HG02623 (cell line): ENCODE data around the gene EID1.
"Not testable (repeated sequence)": the region's sequence is repeated elsewhere in the genome, so short reads cannot be mapped to it uniquely, and the experiment has no call there.

ENCODE experiments used
- ATAC-seq: cut with Tn5 transposase; IDR thresholded peaks from one replicate; pipeline ENCODE4 v1.9.1; 2021; ENCODE audit warnings: moderate library complexity; ENCODE audit not compliant: unreplicated experiment

EID1 gene, protein sequence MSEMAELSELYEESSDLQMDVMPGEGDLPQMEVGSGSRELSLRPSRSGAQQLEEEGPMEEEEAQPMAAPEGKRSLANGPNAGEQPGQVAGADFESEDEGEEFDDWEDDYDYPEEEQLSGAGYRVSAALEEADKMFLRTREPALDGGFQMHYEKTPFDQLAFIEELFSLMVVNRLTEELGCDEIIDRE

GRCh38 chr15:48877630-48878595, at the start of gene EID1:
Gene EID1, plus strand, starts transcription at chr15:48878134. Its CDS starts 43 bp downstream, at chr15:48878177.
- ATAC-seq = peak; percentile 93

- ATAC-seq = no peak
These were observed 49.5 kb upstream of the EID1 start for GRCh38 chr15:48828471-48828870.

- ATAC-seq = no peak
These were observed 49.0 kb upstream of the EID1 start for GRCh38 chr15:48828906-48829305.

GRCh38 chr15:48832648-48833047, 45.3 kb upstream of the EID1 start:
- no peak for ATAC-seq

GRCh38 chr15:48833526-48834239, 44.3 kb upstream of the EID1 start:
- ATAC-seq = no peak

DNA sequence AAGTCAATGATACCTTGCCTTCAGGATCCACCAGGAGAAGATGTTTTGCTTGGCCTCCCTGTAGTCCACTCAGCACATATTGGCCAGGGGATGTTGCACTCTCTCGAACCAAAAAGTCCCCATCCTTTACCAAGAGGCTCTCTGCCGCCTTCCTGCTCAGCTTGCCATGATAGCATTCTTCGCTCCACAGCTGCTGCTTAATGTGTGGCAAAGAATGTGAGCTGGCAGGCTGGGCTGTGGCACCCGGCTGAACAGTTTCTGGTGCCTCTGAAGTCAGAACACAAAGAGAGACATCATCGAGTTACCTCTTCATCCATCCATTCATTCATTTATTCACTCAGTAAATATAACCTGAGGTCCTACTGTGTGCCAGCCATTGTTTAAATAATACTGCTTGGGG, 43.2 kb upstream of the EID1 start:
- no peak for ATAC-seq

- ATAC-seq = no peak
These were observed 35.4 kb upstream of the EID1 start for GRCh38 chr15:48842501-48842900.

- no peak for ATAC-seq
These were observed 32.8 kb upstream of the EID1 start for GRCh38 chr15:48845123-48845522.

DNA sequence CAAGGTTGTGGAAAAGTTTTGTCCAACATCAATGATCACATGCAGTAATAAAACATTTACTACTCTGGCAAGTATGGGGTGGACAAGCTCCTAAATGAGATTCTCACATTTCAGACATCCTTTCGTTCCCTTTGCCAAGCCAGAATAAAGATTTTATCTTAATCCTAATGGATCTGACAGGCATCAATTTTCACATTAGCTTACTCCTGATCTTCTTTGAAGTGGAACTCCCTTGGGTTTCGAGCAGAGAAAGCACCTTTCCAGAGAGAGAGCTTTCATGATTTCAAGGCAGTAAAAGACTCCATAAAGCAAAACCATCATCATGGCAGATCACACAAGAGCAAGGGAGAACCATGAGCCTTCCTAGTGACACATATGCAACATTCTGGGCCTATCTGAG, 27.3 kb upstream of the EID1 start:
- no peak for ATAC-seq

- no peak for ATAC-seq
These were observed 26.0 kb upstream of the EID1 start for GRCh38 chr15:48851956-48852355.

DNA sequence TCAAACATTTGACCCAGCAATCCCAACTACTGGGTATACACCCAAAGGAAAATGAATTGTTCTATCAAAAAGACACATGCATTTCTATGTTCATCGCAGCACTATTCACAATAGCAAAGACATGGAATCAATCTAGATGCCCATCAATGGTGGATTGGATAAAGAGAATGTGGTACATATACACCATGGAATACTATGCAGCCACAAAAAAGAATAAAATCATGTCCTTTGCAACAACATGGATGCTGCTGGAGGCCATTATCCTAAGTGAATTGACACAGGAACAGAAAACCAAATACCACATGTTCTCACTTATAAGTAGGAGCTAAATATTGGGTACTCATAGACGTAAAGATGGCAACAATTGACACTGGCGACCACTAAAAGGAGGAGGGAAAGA, 23.5 kb upstream of the EID1 start:
- ATAC-seq = not testable (repeated sequence)

DNA sequence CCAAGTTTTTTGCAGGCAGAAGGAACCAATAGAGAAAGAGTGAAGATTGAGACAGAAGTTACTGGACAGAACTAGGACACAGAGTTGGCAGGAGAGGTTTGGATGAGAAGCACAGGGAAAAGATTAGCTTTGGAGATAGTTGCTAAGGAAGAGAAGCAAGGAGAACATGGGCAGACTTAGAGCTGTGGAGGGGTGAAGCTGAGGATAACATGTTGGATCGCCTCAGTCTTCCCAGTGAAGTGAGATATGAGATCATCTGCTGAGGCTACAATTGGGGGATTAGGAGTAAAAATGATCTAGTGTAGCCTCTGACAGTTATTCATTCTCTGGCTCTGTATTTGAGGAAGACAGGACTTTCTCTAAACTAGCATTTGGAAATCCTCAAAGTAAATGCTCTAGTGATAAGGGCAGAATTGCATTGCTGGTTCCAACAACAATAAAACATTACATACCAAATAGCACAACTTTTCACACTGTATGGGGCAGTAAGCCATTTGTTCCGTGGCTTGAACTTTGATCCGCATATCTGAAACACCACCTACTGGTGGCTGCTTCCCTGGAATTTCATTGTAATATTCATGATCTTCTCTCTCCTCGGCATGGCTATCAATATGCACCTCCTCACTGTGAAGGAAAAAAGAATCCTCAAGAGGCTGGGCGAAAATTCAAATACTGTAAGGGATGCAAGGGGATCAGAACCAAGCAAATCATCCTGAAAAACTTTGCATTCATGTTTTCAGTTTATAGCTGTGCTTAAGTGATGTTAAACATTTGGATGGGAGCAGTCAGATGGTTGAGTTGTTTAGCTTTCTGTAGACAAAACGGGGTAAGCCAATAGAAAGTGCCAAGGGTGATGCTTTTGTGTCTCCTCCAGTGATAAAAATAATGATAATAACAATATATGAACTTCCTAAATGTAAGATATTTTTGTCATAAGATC, 22.2 kb upstream of the EID1 start:
- no peak for ATAC-seq

DNA sequence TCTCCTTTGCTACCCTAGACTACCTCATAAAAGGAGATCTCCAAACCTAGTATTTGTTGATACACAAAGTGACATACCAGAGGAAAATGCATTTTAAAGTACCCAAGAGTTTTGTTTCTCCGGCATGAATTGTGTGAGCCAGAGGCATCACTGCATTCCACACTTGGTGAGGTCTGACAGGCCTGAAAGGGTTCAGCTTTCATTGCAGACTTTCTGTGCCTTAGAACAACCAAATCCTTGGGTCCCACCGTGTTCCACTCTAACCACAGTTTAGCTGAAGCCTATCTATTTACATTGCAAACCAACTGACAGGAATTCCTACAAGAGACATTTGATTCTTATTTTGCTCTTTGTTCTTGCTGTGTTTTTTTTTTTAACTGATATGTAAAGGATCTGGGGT, 21.0 kb upstream of the EID1 start:
- no peak for ATAC-seq

DNA sequence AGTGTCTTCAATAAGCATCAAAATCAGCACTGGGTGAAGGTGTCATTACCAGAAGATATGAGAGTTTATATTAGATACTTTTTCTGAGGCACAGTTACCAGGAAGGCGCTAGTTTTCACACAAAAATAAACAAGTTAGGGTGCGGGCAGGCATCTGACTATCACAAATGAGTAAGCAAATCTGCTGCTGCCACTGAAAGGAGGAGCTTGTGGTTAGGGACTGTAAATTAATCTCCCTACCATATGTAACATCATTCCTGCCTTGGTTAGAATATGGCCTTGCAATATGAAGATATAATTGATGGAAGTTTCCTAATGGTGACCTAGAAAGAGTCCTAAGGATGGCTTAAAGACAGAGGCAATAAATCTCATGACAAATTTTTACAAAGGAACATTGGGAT, 19.5 kb upstream of the EID1 start:
- no peak for ATAC-seq

DNA sequence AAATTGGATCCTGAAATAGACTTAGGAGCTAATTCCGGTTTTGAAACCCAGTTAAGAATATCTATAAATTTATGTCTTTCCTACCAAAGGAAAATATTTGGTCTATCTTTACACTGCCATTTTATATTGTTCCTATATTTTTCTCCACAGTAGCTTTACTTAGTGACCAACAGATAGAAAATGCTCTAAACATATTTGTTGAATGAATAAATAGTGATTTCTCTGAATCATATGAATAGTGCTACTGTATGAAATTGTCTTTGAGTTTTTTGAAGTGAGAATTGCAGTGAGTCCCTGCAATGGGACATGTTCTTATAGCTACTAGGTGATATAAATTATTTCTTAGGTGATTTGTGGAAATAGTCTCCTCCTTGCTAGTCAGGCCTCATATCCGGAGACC, 18.5 kb upstream of the EID1 start:
- ATAC-seq = no peak

GRCh38 chr15:48861813-48862431, 16.0 kb upstream of the EID1 start:
- no peak for ATAC-seq

DNA sequence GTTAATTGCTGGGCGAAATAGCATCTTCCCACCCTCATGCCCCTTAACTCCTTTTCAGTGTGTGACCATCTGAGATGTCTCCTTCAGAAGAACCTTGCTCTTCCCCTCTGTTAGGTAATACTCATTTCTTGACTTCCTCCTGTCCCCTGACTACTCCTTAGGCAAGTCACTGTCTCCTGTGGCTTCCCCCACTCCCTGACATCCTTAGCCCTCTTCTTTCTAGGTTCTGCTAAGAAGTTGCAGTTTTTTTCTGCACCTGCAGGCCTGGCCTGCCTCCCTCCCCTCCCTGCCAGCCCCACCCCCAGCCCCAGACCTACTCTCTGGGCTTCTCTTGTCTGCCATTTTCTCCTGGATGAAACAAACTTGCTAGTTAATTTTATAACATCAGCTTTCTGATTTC, 15.2 kb upstream of the EID1 start:
- no peak for ATAC-seq

DNA sequence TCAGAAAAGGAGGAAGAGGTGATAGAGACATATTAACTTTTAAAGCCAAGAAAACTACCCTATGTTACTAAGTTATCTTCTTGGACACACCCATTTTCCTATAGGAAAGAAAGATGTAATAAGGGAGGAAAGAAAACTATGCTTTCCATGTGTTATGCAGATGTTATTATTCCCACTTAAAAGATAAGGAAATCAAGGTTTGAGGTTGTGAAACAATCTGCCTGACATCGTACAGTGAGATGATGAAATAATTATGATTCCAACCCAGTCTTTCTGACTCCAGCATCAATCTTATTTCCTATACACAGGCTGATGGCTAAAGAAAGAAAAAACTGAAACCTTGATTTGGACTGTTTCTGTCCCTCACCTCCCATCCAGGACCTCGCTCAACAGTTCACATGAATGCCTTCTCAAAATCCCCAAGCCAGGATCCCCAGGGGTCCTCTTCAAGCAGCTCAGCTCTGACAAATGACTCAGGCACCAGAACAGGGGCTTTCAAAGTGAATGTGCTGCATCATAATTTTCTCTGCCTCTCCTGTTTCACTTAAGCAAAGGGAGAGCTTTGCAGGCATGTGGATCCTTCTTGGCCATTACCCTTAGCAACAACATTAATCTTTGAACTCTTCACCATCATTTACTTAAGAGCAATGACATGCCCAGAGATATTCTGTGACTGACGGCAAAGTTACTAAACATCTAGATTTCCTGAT, 12.4 kb upstream of the EID1 start:
- no peak for ATAC-seq

- ATAC-seq = no peak
These were observed 11.8 kb upstream of the EID1 start for GRCh38 chr15:48866141-48866563.
